KBM-7 (cell line): ENCODE data around the gene RITA1.

Experiments used
- DNase-seq: peaks from one replicate; pipeline ENCODE4 v3.0.0-alpha.2; 2015
- in situ Hi-C: fragments of 300-500 bp; cut with MboI; formaldehyde crosslinking; loops from 2 replicates; pipeline ENCODE4 v1.14.3; 2020; ENCODE audit warnings: low sequenced_read_pairs, low pct_unique_long_range_greater_than_20kb, mixed read lengths

Gene RITA1

DNA sequence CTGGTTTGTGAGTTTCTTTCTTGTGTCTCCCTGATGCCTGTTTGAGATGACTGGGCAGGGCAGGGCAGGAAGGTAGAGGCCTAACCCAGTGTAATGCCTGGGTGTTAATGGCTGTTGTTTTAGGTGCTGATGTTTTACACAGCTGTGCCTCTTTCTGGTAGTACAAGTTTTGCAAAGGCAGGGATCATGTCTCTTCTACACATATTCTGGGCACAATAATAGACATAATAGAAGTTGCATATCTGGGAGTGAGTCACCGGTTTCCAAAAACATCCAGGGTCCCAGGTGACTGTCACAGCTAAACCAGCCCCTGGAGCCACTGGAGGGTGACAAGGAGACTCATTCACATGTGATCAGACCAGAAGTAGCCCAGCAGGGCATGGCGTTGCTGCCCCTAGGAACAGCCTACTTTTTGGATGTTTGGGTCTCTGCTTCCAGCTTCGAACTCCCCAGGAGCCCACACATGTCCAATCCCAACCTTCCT, 53.8 kb downstream of the RITA1 start:
- no peak for DNase-seq
- in situ Hi-C loops, result no loop called here

DNA sequence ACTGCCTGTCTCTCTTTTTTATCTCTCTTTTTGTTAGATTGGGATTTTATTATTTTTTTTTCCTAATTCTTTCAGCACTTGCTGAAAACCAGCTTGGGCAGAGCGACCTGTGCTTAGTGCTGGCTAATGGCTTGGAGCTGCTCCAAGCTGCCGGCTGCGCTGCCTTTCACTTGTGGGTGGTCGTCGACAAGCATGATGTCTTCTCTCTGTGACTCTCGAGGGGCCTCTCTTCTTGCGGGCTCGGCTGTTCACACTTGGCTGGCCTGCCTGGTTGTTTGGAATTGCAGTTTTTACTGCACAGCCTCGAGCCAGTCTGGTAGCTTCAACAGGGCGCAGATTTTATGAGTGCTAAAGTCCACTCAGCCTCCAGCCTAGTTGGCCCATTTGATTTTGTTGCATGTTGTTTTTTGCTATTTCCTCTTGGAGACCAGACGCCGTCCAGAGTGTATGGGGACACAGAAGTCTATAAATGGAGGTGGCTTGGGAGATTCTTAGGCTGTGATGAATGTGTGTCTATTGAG, 54.4 kb downstream of the RITA1 start:
- in situ Hi-C loops, result no loop called here
- DNase-seq, result no peak

DNA sequence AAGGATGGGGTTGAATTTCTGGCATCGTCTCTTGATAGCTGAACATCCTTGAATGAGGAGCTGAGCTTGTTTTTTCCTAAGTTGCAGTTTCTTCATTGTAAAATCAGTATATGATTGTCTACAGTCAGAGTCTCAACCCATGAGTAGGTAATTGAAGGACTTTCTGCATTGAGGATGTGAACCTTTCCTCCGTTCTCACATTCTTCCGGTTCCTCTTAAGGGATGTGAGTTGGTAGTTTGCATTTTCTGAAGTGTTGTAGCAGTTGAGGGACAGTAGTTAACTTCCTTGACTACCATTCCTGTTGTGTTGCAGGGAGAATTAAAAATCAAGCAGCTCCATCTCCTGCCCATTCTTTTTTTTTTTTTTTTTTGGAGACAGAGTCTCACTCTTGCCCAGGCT, 54.9 kb downstream of the RITA1 start:
- in situ Hi-C loops, result no loop called here

GRCh38 chr12:113241191-113242025, 55.9 kb downstream of the RITA1 start:
- in situ Hi-C loops, result no loop called here
- no peak for DNase-seq

More for the DNA sequence above, 54.9 kb downstream of the RITA1 start:
- no peak for DNase-seq
